Tibial nerve (tissue), 4 donors: ENCODE measurements around the gene PEX11B. TPM values are rescaled to one million over a fixed set of nuclear protein-coding genes. Genes with fewer than 3 reads are reported as not detected.

Experiments
- DNase-seq, 2 donors: peaks; one replicate each; pipeline ENCODE4 v3.0.0-alpha.2; 2019; ENCODE audit warnings: low spot score in 2 of 2
- H3K27ac ChIP-seq, 4 donors: fragments of 200-600 bp; sonication (generic) in 3 of 4; one replicate each; pipeline ENCODE4 v1.5.1; 2017 to 2019; ENCODE audit warnings: mild to moderate bottlenecking in 1 of 4
- H3K27me3 ChIP-seq, 2 donors: fragments of 200-600 bp; sonication (generic) in 1 of 2; one replicate each; pipeline versions ENCODE4 v1.5.1 to v1.6.0; 2017 to 2019
- H3K36me3 ChIP-seq, 3 donors: fragments of 200-600 bp; sonication (generic); one replicate each; pipeline ENCODE4 v1.5.1; 2018 to 2019
- H3K4me1 ChIP-seq, 4 donors: fragments of 200-600 bp; sonication (generic) in 3 of 4; one replicate each; pipeline ENCODE4 v1.5.1; 2017 to 2019
- H3K4me3 ChIP-seq, 4 donors: fragments of 200-600 bp; sonication (generic) in 3 of 4; one replicate each; pipeline ENCODE4 v1.5.1; 2017 to 2019; ENCODE audit warnings: mild to moderate bottlenecking in 1 of 4, moderate library complexity in 1 of 4
- H3K9me3 ChIP-seq, 4 donors: fragments of 200-600 bp; sonication (generic) in 3 of 4; one replicate each; pipeline ENCODE4 v1.5.1; 2017 to 2019
- CTCF ChIP-seq, 5 experiments: fragments of 200-600 bp in 3 of 5; fragments of 450-650 bp in 2 of 5; sonication (generic) in 3 of 5; IDR thresholded peaks; one replicate each; pipeline ENCODE4 v1.5.1; 2016 to 2019; ENCODE audit warnings: antibody characterized with exemption in 5 of 5, mild to moderate bottlenecking in 3 of 5, moderate library complexity in 2 of 5
- EP300 ChIP-seq, 2 donors: sonication (generic); formaldehyde crosslinking; IDR thresholded peaks; one replicate each; pipeline ENCODE4 v1.6.1; 2017; ENCODE audit warnings: antibody characterized with exemption in 2 of 2, mild to moderate bottlenecking in 1 of 2
- POLR2A ChIP-seq, 2 donors: fragments of 450-650 bp; IDR thresholded peaks; one replicate each; pipeline ENCODE4 v1.6.1; 2017; ENCODE audit warnings: antibody characterized with exemption in 2 of 2, mild to moderate bottlenecking in 2 of 2, moderate library complexity in 2 of 2
- WGBS, 2 donors: methylation state at CpG; one replicate each; pipeline ENCODE4 v1.1.5; 2018; 5-methylcytosine and 5-hydroxymethylcytosine counted together
- total RNA-seq, 4 donors: library from RNA; depleted of rRNA; stranded (reverse); fragments of >200 nt; gene quantifications; one replicate each; pipeline ENCODE4 v1.1.0, GENCODE V29; 2016

PEX11B gene
- total RNA-seq, 4 donors from 2014 or later, result 27.9 to 35.2 (median 30.8) TPM

- H3K4me1 ChIP-seq, result peaks cover 0 to 30% (median 21%) of the 10 kb centered on the region in 4 donors
- H3K36me3 ChIP-seq, result peaks cover 0 to 16% (median 0%) of the 10 kb centered on the region in 3 donors
- H3K27me3 ChIP-seq, result no peaks in the 10 kb centered on the region
- DNase-seq, result peak in 1 of 2 donors; percentile 40
- peak overlapping the region in 1 of 4 donors; percentile 20 for H3K4me3 ChIP-seq
- 30 to 40% methylated on average over 3 of the region's 3 CpGs for WGBS, 2 donors
- peak overlapping the region; percentile 73 to 94 (median 86) for H3K27ac ChIP-seq
- no peaks in the 10 kb centered on the region for H3K9me3 ChIP-seq
- TF ChIP-seq EP300 (IDR thresholded peaks at IDR 0.05), result no peak
- no peak for TF ChIP-seq CTCF (IDR thresholded peaks at IDR 0.05)
- TF ChIP-seq POLR2A (IDR thresholded peaks at IDR 0.05), result no peak
Measured at GRCh38 chr1:145892486-145893087, 25.9 kb downstream of the PEX11B start.

GRCh38 chr1:145891587-145892485 lies 26.7 kb downstream of the PEX11B start:
- Histone ChIP-seq H3K4me1 (peaks cover 0 to 32% (median 21%) of the 10 kb centered on the region in 4 donors), H3K9me3 (no peaks in the 10 kb centered on the region), H3K27me3 (no peaks in the 10 kb centered on the region), H3K36me3 (peaks cover 0 to 10% (median 0%) of the 10 kb centered on the region in 3 donors), H3K27ac (peak overlapping the region; percentile 73 to 94 (median 86)), H3K4me3 (peak overlapping the region in 1 of 4 donors; percentile 20)
- TF ChIP-seq EP300 (IDR thresholded peaks at IDR 0.05), result peak; percentile 57 to 89
- TF ChIP-seq CTCF (IDR thresholded peaks at IDR 0.05), result peak; percentile 90 to 98 (median 94)
- TF ChIP-seq POLR2A (IDR thresholded peaks at IDR 0.05), result peak in 1 of 2 donors; percentile 49
- DNase-seq, result peak; percentile 96 to 99
- 1 to 5% methylated on average over 6 of the region's 6 CpGs for WGBS, 2 donors

- H3K27ac ChIP-seq, result peak overlapping the region; percentile 73 to 94 (median 86)
- H3K9me3 ChIP-seq, result no peaks in the 10 kb centered on the region
- H3K27me3 ChIP-seq, result no peaks in the 10 kb centered on the region
- DNase-seq, result no peak
- TF ChIP-seq CTCF (IDR thresholded peaks at IDR 0.05), result no peak
- TF ChIP-seq EP300 (IDR thresholded peaks at IDR 0.05), result no peak
- TF ChIP-seq POLR2A (IDR thresholded peaks at IDR 0.05), result no peak
- peaks cover 0 to 6% (median 0%) of the 10 kb centered on the region in 3 donors for H3K36me3 ChIP-seq
- 46 to 50% methylated on average over 1 of the region's 1 CpG for WGBS, 2 donors
- H3K4me3 ChIP-seq, result no peak overlapping the region
- H3K4me1 ChIP-seq, result peaks cover 0 to 39% (median 24%) of the 10 kb centered on the region in 4 donors
Measured at GRCh38 chr1:145891143-145891542, 27.4 kb downstream of the PEX11B start.

- no peaks in the 10 kb centered on the region for H3K27me3 ChIP-seq
- peak overlapping the region in 1 of 4 donors; percentile 19 for H3K27ac ChIP-seq
- no peak overlapping the region for H3K4me3 ChIP-seq
- peaks cover 0 to 46% (median 28%) of the 10 kb centered on the region in 4 donors for H3K4me1 ChIP-seq
- no peak for DNase-seq
- 87 to 95% methylated on average over 3 of the region's 3 CpGs for WGBS, 2 donors
- H3K9me3 ChIP-seq, result no peaks in the 10 kb centered on the region
- no peaks in the 10 kb centered on the region for H3K36me3 ChIP-seq
- TF ChIP-seq EP300 (IDR thresholded peaks at IDR 0.05) (no peak), CTCF (IDR thresholded peaks at IDR 0.05) (no peak), POLR2A (IDR thresholded peaks at IDR 0.05) (no peak)
Measured at GRCh38 chr1:145889722-145890121, 28.8 kb downstream of the PEX11B start.
